GM12878 (cell line): Measurements from ENCODE around the gene COL18A1. TPM values are rescaled to one million over a fixed set of nuclear protein-coding genes. Genes with fewer than 3 reads are reported as not detected.

ENCODE experiments used
- ATAC-seq: fragments of 200-7000 bp; cut with Tn5 transposase; 3 replicates; pipeline ENCODE4 v1.9.1; 2020; ENCODE audit warnings: mild to moderate bottlenecking, moderate library complexity
- BruUV-seq: library from RNA; stranded (reverse); fragments of 400-500 nt; replicated peaks from 2 replicates; lab custom pipeline; 2021; lab: Mats Ljungman, UMichigan
- CTCF ChIA-PET: fragments of 300-600 bp; sonication (Branson Sonifier 250); formaldehyde crosslinking; extraction: SDS; loops from one replicate; lab custom pipeline; 2021; ENCODE audit warnings: inconsistent platforms; lab: Yijun Ruan, JAX
- POLR2A ChIA-PET: fragments of 350-600 bp; formaldehyde crosslinking; extraction: SDS; loops from one replicate; lab custom pipeline; 2021; ENCODE audit warnings: inconsistent platforms; lab: Charles Lee
- RAD21 ChIA-PET: fragments of 300-600 bp; sonication (Branson Sonifier 250); formaldehyde crosslinking; loops from one replicate; lab custom pipeline; 2023; ENCODE audit warnings: antibody characterized with exemption; ENCODE audit not compliant: unreplicated experiment; lab: Charles Lee
- SMC1A ChIA-PET: fragments of 300-600 bp; sonication (Branson Sonifier 250); formaldehyde crosslinking; loops from one replicate; lab custom pipeline; 2023; ENCODE audit not compliant: unreplicated experiment, uncharacterized antibody; lab: Charles Lee
- DNase-seq: peaks from one replicate; pipeline ENCODE4 v3.0.0-alpha.2; 2011; ENCODE audit warnings: low read depth, low spot score
- FAIRE-seq: peaks from 3 replicates; lab custom pipeline; 2011; peaks lifted over from hg19 to GRCh38; lab: Jason Lieb, UNC
- H2AFZ ChIP-seq: 2 replicates; pipeline ENCODE4 v1.6.0; 2011; ENCODE audit warnings: low read depth, low read length, control low read depth; ENCODE audit not compliant: control insufficient read depth
- H3K27ac ChIP-seq: 2 replicates; pipeline ENCODE4 v1.5.1; 2011; ENCODE audit warnings: control low read depth; ENCODE audit not compliant: control insufficient read depth, insufficient read depth
- H3K27me3 ChIP-seq, 2 experiments: replicated peaks in 1 of 2; 2 replicates each; pipeline versions ENCODE4 v1.6.0 to v1.6.1; 2011; ENCODE audit warnings: low read length in 1 of 2; ENCODE audit not compliant: control insufficient read depth in 2 of 2, insufficient read depth in 2 of 2
- H3K36me3 ChIP-seq, 2 experiments: 2 replicates each; pipeline ENCODE4 v1.5.1; 2011; ENCODE audit warnings: low read length in 1 of 2; ENCODE audit not compliant: control insufficient read depth in 2 of 2, insufficient read depth in 2 of 2
- H3K4me1 ChIP-seq: 2 replicates; pipeline ENCODE4 v1.6.1; 2011; ENCODE audit warnings: mild to moderate bottlenecking, low read length, moderate library complexity, mixed read lengths; ENCODE audit not compliant: control insufficient read depth, insufficient read depth
- H3K4me2 ChIP-seq: 2 replicates; pipeline ENCODE4 v1.6.0; 2011; ENCODE audit warnings: control low read depth; ENCODE audit not compliant: control insufficient read depth, insufficient read depth
- H3K4me3 ChIP-seq: fragments of 200-600 bp; sonication (generic); 2 replicates; pipeline ENCODE4 v1.5.1; 2016
- H3K79me2 ChIP-seq: 2 replicates; pipeline ENCODE4 v1.6.0; 2011; ENCODE audit warnings: low read length; ENCODE audit not compliant: control insufficient read depth, insufficient read depth
- H3K9ac ChIP-seq: 2 replicates; pipeline ENCODE4 v1.8.0; 2011; ENCODE audit warnings: low read length, control low read depth, mixed read lengths; ENCODE audit not compliant: control insufficient read depth, insufficient read depth
- H3K9me3 ChIP-seq: replicated peaks from 3 replicates; pipeline ENCODE4 v1.5.1; 2011; ENCODE audit warnings: mild to moderate bottlenecking, low read length; ENCODE audit not compliant: control insufficient read depth, insufficient read depth
- H4K20me1 ChIP-seq: 2 replicates; pipeline ENCODE4 v1.6.0; 2011; ENCODE audit not compliant: control insufficient read depth, insufficient read depth
- CREB1 ChIP-seq: IDR thresholded peaks from 2 replicates; pipeline ENCODE4 v1.6.1; 2012; ENCODE audit warnings: low read depth, mild to moderate bottlenecking, inconsistent platforms
- JUNB ChIP-seq: IDR thresholded peaks from 2 replicates; pipeline ENCODE4 v1.6.1; 2016; ENCODE audit warnings: antibody characterized with exemption, mild to moderate bottlenecking
- MEF2B ChIP-seq: fragments of 450-650 bp; IDR thresholded peaks from 2 replicates; pipeline ENCODE4 v1.6.1; 2018; ENCODE audit warnings: mild to moderate bottlenecking, moderate library complexity; ENCODE audit not compliant: partially characterized antibody, poor library complexity, severe bottlenecking
- WGBS: methylation state at CpG from one replicate; pipeline ENCODE4 v1.1.6; 2016; ENCODE audit warnings: low lambda C conversion rate; ENCODE audit not compliant: insufficient replicate concordance, insufficient coverage; ENCODE audit errors: missing lambda C conversion rate; 5-methylcytosine and 5-hydroxymethylcytosine counted together
- in situ Hi-C: fragments of 300-500 bp; cut with MboI; formaldehyde crosslinking; loops from 9 replicates; pipeline ENCODE4 v1.14.3; 2018; ENCODE audit warnings: mixed read lengths
- intact Hi-C: fragments of 100-400 bp; cut with micrococcal nuclease; formaldehyde crosslinking; loops from one replicate; pipeline ENCODE4 v1.14.2; 2022; ENCODE audit not compliant: unreplicated experiment
- polyA plus RNA-seq, 11 experiments: library from polyadenylated mRNA; depleted of rRNA in 4 of 11; unstranded in 6 of 11; stranded (reverse) in 5 of 11; fragments of >200 nt; fragmentation: Nextera tagmentation in 4 of 11; fragmentation: Illumina TruSeq in 1 of 11; extraction: Ambion mirVana in 4 of 11; extraction: Trizol in 1 of 11; gene quantifications; 1 replicate in 1 of 11; 2 replicates in 10 of 11; pipeline versions ENCODE4 v1.2.1 to v1.2.3, GENCODE V29; 2011 to 2016; ENCODE audit warnings: inconsistent platforms in 2 of 11, missing spikeins in 2 of 11, low read depth in 1 of 11
- total RNA-seq, 4 experiments: library from RNA; depleted of rRNA in 3 of 4; stranded (reverse); fragments of >200 nt in 3 of 4; fragmentation: Illumina TruSeq in 1 of 4; extraction: Trizol in 1 of 4; gene quantifications; 2 replicates each; pipeline versions ENCODE4 v1.2.1 to v1.2.3, GENCODE V29; 2013 to 2021
- TF ChIP-seq, protein P1 (sequence below): fragments of 450-650 bp; IDR thresholded peaks from 2 replicates; pipeline ENCODE4 v1.6.1; 2016; ENCODE audit warnings: mild to moderate bottlenecking

COL18A1 gene
- total and polyA plus RNA-seq, 10 of the 15 experiments (the other 5 are each of a cell fraction or from before 2014, with no cell fraction given): under 0.01 to 0.49 (median 0.09) TPM; not detected in 3

DNA sequence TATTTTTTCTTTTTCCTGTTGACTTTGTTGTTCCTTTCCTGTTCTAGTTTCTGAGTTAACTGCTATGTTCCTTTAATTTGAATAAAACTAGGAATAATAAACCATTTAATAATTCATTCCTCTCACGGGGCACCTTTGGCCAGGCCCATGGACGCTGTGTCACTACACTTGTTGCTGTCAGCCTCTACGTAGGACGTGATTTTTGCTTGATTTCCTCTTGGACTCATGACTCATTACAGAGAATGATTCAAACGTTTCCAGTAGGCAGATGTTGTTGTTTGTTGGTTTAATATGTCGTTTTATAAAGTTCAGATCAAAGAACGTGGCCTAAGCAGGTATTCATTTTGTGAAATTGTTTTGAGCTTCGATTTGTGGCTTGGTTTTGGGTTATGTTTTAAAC, 146.4 kb downstream of the COL18A1 start:
- CTCF ChIA-PET: interaction anchor here (0.7 kb wide), 1 partner anchor 73 kb away, joined by 3 read pairs; no protein-coding TSS in a partner anchor

More for the DNA sequence above, 146.4 kb downstream of the COL18A1 start:
- Histone ChIP-seq H3K9me3 (no peaks in the 10 kb centered on the region), H3K4me3 (no peak overlapping the region; the same call in 1 of the 2 replicates), H3K27ac (peak overlapping the region; percentile 93)
- ATAC-seq: peak; percentile 19
- intact Hi-C loops: no loop called here
- WGBS: 3% methylated on average over 8 of the region's 8 CpGs
- TSS peak; percentile 97 for BruUV-seq
- TF ChIP-seq, protein P1, sequence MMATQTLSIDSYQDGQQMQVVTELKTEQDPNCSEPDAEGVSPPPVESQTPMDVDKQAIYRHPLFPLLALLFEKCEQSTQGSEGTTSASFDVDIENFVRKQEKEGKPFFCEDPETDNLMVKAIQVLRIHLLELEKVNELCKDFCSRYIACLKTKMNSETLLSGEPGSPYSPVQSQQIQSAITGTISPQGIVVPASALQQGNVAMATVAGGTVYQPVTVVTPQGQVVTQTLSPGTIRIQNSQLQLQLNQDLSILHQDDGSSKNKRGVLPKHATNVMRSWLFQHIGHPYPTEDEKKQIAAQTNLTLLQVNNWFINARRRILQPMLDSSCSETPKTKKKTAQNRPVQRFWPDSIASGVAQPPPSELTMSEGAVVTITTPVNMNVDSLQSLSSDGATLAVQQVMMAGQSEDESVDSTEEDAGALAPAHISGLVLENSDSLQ: peak; percentile 29
- TF ChIP-seq CREB1: peak; percentile 52
- no peak for TF ChIP-seq MEF2B
- TF ChIP-seq JUNB: peak; percentile 30
- TF ChIP-seq, all 136 proteins: peak for 3
- peak overlapping the region; percentile 49 for H3K4me2 ChIP-seq
- ChIA-PET SMC1A (interaction anchor here (1.2 to 1.3 kb wide), 2 partner anchors 41 to 413 kb away, joined by 3 read pairs; no protein-coding TSS in a partner anchor), POLR2A (no interaction called here), RAD21 (interaction anchor here (0.7 to 1.6 kb wide), 2 partner anchors 296 to 427 kb away, joined by 3 to 4 read pairs; no protein-coding TSS in a partner anchor)
- H4K20me1 ChIP-seq: no peaks in the 10 kb centered on the region
- peaks cover 33% of the 10 kb centered on the region for H3K4me1 ChIP-seq
- no peaks in the 10 kb centered on the region for H3K36me3 ChIP-seq
- H3K27me3 ChIP-seq: no peaks in the 10 kb centered on the region
- H3K79me2 ChIP-seq: peaks cover 2% of the 10 kb centered on the region
- in situ Hi-C loops: no loop called here
- peak overlapping the region; percentile 39; the same call in 1 of the 2 replicates for H3K9ac ChIP-seq
- DNase-seq (peak; percentile 35), FAIRE-seq (peak; percentile 7)
- H2AFZ ChIP-seq: no peak overlapping the region
